Endothelial cell of umbilical vein (primary cell): ENCODE measurements around the gene TSSC4. TPM values are rescaled to one million over a fixed set of nuclear protein-coding genes. Genes with fewer than 3 reads are reported as not detected.

Experiments
- BruUV-seq: library from RNA; stranded (reverse); fragments of 400-500 nt; replicated peaks from 2 replicates; lab custom pipeline; 2021; lab: Mats Ljungman, UMichigan
- CTCF ChIA-PET: fragments of 300-600, 350-600 bp; sonication (Branson Sonifier 250); formaldehyde crosslinking; loops from one replicate; lab custom pipeline; 2021; ENCODE audit warnings: antibody characterized with exemption, inconsistent platforms; lab: Charles Lee
- POLR2A ChIA-PET: fragments of 300-600, 350-600 bp; sonication (Branson Sonifier 250); formaldehyde crosslinking; loops from one replicate; lab custom pipeline; 2021; ENCODE audit warnings: antibody characterized with exemption, inconsistent platforms; lab: Charles Lee
- DNase-seq: peaks from one replicate; pipeline ENCODE4 v3.0.0-alpha.2; 2011; ENCODE audit warnings: low read depth, low spot score
- FAIRE-seq: peaks from 2 replicates; lab custom pipeline; 2011; peaks lifted over from hg19 to GRCh38; lab: Jason Lieb, UNC
- H2AFZ ChIP-seq: 2 replicates; pipeline ENCODE4 v1.6.0; 2012; ENCODE audit warnings: low read depth, low read length, control low read depth, inconsistent platforms
- H3K27ac ChIP-seq: 2 replicates; pipeline ENCODE4 v1.5.1; 2011; ENCODE audit warnings: low read depth, mild to moderate bottlenecking, control low read depth, low read length, moderate library complexity; ENCODE audit not compliant: insufficient read depth
- H3K27me3 ChIP-seq, 2 experiments: 2 replicates each; pipeline versions ENCODE4 v1.6.0 to v1.6.1; 2011; ENCODE audit warnings: low read length in 2 of 2, mixed read lengths in 1 of 2; ENCODE audit not compliant: control insufficient read depth in 2 of 2, insufficient read depth in 2 of 2
- H3K36me3 ChIP-seq, 2 experiments: 2 replicates in 1 of 2; 3 replicates in 1 of 2; pipeline ENCODE4 v1.5.1; 2011; ENCODE audit warnings: low read length in 2 of 2, mild to moderate bottlenecking in 1 of 2, moderate library complexity in 1 of 2; ENCODE audit not compliant: control insufficient read depth in 2 of 2, insufficient read depth in 2 of 2; ENCODE audit errors: extremely low read depth in 1 of 2
- H3K4me1 ChIP-seq: 3 replicates; pipeline ENCODE4 v1.5.1; 2011; ENCODE audit warnings: mild to moderate bottlenecking, low read length; ENCODE audit not compliant: control insufficient read depth, insufficient read depth; ENCODE audit errors: extremely low read depth
- H3K4me2 ChIP-seq: 2 replicates; pipeline ENCODE4 v1.6.1; 2011; ENCODE audit warnings: low read length, control low read depth, mixed read lengths; ENCODE audit not compliant: insufficient read depth
- H3K4me3 ChIP-seq, 3 experiments: fragments of 200-600 bp in 1 of 3; sonication (generic), shearing (Covaris generic) in 1 of 3; replicated peaks in 1 of 3; 2 replicates each; pipeline ENCODE4 v1.5.1; 2011 to 2016; ENCODE audit warnings: control low read depth in 3 of 3, low read length in 3 of 3, mild to moderate bottlenecking in 2 of 3, inconsistent platforms in 1 of 3, low read depth in 1 of 3, moderate library complexity in 1 of 3; ENCODE audit not compliant: insufficient read depth in 1 of 3
- H3K79me2 ChIP-seq: 2 replicates; pipeline ENCODE4 v1.6.0; 2012; ENCODE audit warnings: low read length, inconsistent platforms; ENCODE audit not compliant: control insufficient read depth, insufficient read depth
- H3K9ac ChIP-seq: replicated peaks from 2 replicates; pipeline ENCODE3; 2011; ENCODE audit warnings: low read length, control low read depth; ENCODE audit not compliant: insufficient read depth; ENCODE audit errors: extremely low read depth
- H3K9me1 ChIP-seq: replicated peaks from 3 replicates; pipeline ENCODE4 v1.6.0; 2011; ENCODE audit warnings: mild to moderate bottlenecking, low read length; ENCODE audit not compliant: control insufficient read depth, insufficient read depth; ENCODE audit errors: extremely low read depth
- H3K9me3 ChIP-seq: replicated peaks from 2 replicates; pipeline ENCODE4 v1.5.1; 2012; ENCODE audit warnings: low read length, inconsistent platforms; ENCODE audit not compliant: control insufficient read depth, insufficient read depth
- H4K20me1 ChIP-seq: replicated peaks from 2 replicates; pipeline ENCODE3; 2011; ENCODE audit warnings: mild to moderate bottlenecking, low read length; ENCODE audit not compliant: control insufficient read depth, insufficient read depth; ENCODE audit errors: extremely low read depth
- EZH2 ChIP-seq: IDR thresholded peaks from 2 replicates; pipeline ENCODE4 v1.6.1; 2012; ENCODE audit warnings: borderline replicate concordance, low read depth, mild to moderate bottlenecking, moderate library complexity, low read length, inconsistent platforms; ENCODE audit not compliant: severe bottlenecking
- FOS ChIP-seq: IDR thresholded peaks from 2 replicates; pipeline ENCODE4 v1.6.1; 2011; ENCODE audit warnings: mild to moderate bottlenecking, low read length, moderate library complexity, borderline replicate concordance; ENCODE audit not compliant: insufficient read depth
- GATA2 ChIP-seq: IDR thresholded peaks from 2 replicates; pipeline ENCODE4 v1.7.0; 2011; ENCODE audit warnings: low read depth, mild to moderate bottlenecking, moderate library complexity, mixed read lengths, low read length; ENCODE audit not compliant: insufficient read length, insufficient read depth
- JUN ChIP-seq: IDR thresholded peaks from 2 replicates; pipeline ENCODE4 v1.6.1; 2011; ENCODE audit warnings: borderline replicate concordance, low read depth; ENCODE audit not compliant: insufficient read length, insufficient read depth
- MYC ChIP-seq: IDR thresholded peaks from one replicate; pipeline ENCODE4 v1.6.1; 2011; ENCODE audit warnings: mild to moderate bottlenecking, low read depth, low read length
- POLR2A ChIP-seq: IDR thresholded peaks from 2 replicates; pipeline ENCODE4 v1.6.1; 2012; ENCODE audit warnings: low read depth, mild to moderate bottlenecking, control low read depth, low read length
- POLR2AphosphoS5 ChIP-seq: IDR thresholded peaks from 2 replicates; pipeline ENCODE4 v1.6.1; 2012; ENCODE audit warnings: low read depth, mild to moderate bottlenecking, control low read depth, low read length, moderate library complexity; ENCODE audit not compliant: insufficient read depth
- dilution Hi-C: fragments of 300-500 bp; cut with MboI; formaldehyde crosslinking; loops from one replicate; pipeline ENCODE4 v1.15.0; 2019; ENCODE audit warnings: low sequenced_read_pairs; ENCODE audit not compliant: extremely low pct_ligation_motif_present
- intact Hi-C: fragments of 100-400 bp; cut with micrococcal nuclease; formaldehyde crosslinking; loops from one replicate; pipeline ENCODE4 v1.10.0; 2022
- polyA plus RNA-seq, 4 experiments: library from polyadenylated mRNA; depleted of rRNA in 3 of 4; stranded (reverse) in 3 of 4; unstranded in 1 of 4; fragments of >200 nt; gene quantifications; 2 replicates each; pipeline versions ENCODE4 v1.2.1 to v1.2.3, GENCODE V29; 2011 to 2012; ENCODE audit warnings: missing spikeins in 1 of 4
- total RNA-seq: library from RNA; stranded (reverse); gene quantifications from 2 replicates; pipeline ENCODE4 v1.2.3, GENCODE V29; 2021
- TF ChIP-seq, protein P1 (sequence below), 2 donors: IDR thresholded peaks; 1 replicate in 1 of 2; 2 replicates in 1 of 2; pipeline ENCODE4 v1.5.1; 2011; ENCODE audit warnings: low read length in 2 of 2, mild to moderate bottlenecking in 2 of 2, moderate library complexity in 2 of 2, control low read depth in 1 of 2, inconsistent platforms in 1 of 2, low read depth in 1 of 2; ENCODE audit not compliant: insufficient read depth in 1 of 2; ENCODE audit errors: extremely low read depth in 1 of 2
- TF ChIP-seq, protein P2 (sequence below): IDR thresholded peaks from 2 replicates; pipeline ENCODE4 v1.6.1; 2011; ENCODE audit not compliant: insufficient read depth, insufficient read length

Gene TSSC4
- total and polyA plus RNA-seq, 2 donors (not counting 3 experiments of a cell fraction or from before 2014, with no cell fraction given): 42.7 to 59.6 TPM

DNA sequence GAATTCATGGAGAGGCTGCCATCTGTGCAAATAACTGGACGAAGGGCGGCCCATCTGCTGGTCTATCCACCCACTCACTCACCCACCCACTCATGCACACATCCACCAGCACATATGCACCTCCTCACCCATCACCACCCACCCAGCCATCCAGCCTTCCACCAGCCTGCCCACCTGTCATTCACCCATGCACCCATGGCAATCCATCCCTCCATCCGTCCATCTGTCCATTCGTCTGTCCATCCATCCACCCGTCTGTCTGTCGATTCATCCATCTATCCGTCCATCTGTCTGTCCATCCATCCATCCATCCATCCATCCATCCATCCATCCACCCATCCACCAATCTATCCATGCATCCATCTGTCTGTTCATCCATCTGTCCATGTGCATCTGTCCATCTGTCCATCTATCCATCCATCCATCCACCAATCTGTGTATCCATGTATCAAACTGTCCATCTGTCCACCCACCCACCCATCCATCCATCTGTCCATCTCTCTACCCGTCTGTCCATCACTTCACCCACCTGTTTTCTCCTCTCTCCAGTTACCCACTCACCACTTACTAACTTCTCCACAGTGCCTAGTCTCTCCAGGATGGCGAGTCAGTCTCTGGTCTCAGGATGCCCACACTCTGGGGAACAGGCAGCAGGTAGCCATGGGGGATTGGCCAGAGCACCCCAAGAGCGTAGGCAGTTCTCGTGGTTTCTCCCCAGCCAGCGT is 34.9 kb downstream of the TSSC4 start:
- TF ChIP-seq MYC: no peak
- TF ChIP-seq, protein P1, sequence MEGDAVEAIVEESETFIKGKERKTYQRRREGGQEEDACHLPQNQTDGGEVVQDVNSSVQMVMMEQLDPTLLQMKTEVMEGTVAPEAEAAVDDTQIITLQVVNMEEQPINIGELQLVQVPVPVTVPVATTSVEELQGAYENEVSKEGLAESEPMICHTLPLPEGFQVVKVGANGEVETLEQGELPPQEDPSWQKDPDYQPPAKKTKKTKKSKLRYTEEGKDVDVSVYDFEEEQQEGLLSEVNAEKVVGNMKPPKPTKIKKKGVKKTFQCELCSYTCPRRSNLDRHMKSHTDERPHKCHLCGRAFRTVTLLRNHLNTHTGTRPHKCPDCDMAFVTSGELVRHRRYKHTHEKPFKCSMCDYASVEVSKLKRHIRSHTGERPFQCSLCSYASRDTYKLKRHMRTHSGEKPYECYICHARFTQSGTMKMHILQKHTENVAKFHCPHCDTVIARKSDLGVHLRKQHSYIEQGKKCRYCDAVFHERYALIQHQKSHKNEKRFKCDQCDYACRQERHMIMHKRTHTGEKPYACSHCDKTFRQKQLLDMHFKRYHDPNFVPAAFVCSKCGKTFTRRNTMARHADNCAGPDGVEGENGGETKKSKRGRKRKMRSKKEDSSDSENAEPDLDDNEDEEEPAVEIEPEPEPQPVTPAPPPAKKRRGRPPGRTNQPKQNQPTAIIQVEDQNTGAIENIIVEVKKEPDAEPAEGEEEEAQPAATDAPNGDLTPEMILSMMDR (IDR thresholded peaks at IDR 0.05; ENCODE audit: extremely low read depth in 1 of 2, insufficient read depth in 1 of 2, low read depth in 1 of 2, low read length in 2 of 2): no peak
- no peaks in the 10 kb centered on the region for H3K36me3 ChIP-seq
- H4K20me1 ChIP-seq: no peaks in the 10 kb centered on the region
- BruUV-seq: no TSS peak
- intact Hi-C loops: loop anchor here (1.0 kb wide), 1 partner anchor 24 kb away; no protein-coding TSS in a partner anchor
- no peaks in the 10 kb centered on the region for H3K4me1 ChIP-seq
- H3K79me2 ChIP-seq: no peaks in the 10 kb centered on the region
- DNase-seq (no peak), FAIRE-seq (no peak)
- no peak overlapping the region for H3K4me3 ChIP-seq
- H3K4me2 ChIP-seq: no peak overlapping the region
- CTCF ChIA-PET: no interaction called here
- H3K27me3 ChIP-seq: no peaks in the 10 kb centered on the region
- POLR2A ChIA-PET: no interaction called here
- no peak overlapping the region for H3K27ac ChIP-seq
- dilution Hi-C loops: no loop called here
- no peaks in the 10 kb centered on the region for H3K9me1 ChIP-seq
- no peak overlapping the region for H2AFZ ChIP-seq
- no peaks in the 10 kb centered on the region for H3K9me3 ChIP-seq
- no peak overlapping the region for H3K9ac ChIP-seq

DNA sequence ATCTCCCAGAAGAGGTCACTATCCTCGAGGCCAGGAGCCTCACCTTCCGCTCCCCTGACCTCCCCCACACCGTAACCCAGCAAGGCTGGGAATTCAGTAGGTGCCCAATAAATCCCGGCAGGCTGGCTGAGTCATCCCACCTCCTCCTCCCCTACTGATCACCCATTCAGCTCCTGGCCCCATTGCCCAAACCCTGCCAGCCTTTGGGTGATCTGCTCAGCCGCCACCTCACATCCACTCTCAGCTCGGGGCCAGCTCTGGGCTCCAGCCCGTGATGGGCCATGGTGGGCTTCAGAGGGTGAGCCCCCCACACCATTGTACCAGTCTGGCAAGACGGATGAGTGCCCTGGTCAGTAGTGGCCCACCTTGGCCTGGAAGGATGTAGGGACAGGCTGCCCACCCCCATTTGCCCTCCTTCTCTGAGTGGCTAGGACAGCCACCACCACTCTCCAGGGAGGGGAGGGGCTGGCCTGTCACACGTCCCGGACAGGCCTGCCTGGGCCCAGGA is 35.5 kb downstream of the TSSC4 start:
- DNase-seq (no peak), FAIRE-seq (no peak)
- H3K79me2 ChIP-seq: no peaks in the 10 kb centered on the region
- no TSS peak for BruUV-seq
- no peak overlapping the region for H3K4me3 ChIP-seq
- no peaks in the 10 kb centered on the region for H3K36me3 ChIP-seq
- no peak overlapping the region for H3K27ac ChIP-seq
- H3K4me2 ChIP-seq: no peak overlapping the region
- dilution Hi-C loops: no loop called here
- intact Hi-C loops: loop anchor here (1.0 kb wide), 1 partner anchor 23 kb away; no protein-coding TSS in a partner anchor
- no peaks in the 10 kb centered on the region for H4K20me1 ChIP-seq
- H3K9me1 ChIP-seq: no peaks in the 10 kb centered on the region
- no peak overlapping the region for H2AFZ ChIP-seq
- ChIA-PET CTCF (interaction anchor here (1.1 to 1.4 kb wide), 4 partner anchors 16 to 131 kb away, joined by 3 to 7 read pairs (median 4); no protein-coding TSS in a partner anchor), POLR2A (no interaction called here)
- no peak overlapping the region for H3K9ac ChIP-seq
- H3K9me3 ChIP-seq: no peaks in the 10 kb centered on the region
- no peaks in the 10 kb centered on the region for H3K4me1 ChIP-seq
- TF ChIP-seq EZH2 (no peak), FOS (no peak), JUN (no peak), POLR2A (no peak), POLR2AphosphoS5 (no peak), GATA2 (no peak), MYC (no peak)
- TF ChIP-seq, protein P2, sequence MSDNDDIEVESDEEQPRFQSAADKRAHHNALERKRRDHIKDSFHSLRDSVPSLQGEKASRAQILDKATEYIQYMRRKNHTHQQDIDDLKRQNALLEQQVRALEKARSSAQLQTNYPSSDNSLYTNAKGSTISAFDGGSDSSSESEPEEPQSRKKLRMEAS: no peak
- TF ChIP-seq, protein P1 (IDR thresholded peaks at IDR 0.05; ENCODE audit: extremely low read depth in 1 of 2, insufficient read depth in 1 of 2, low read depth in 1 of 2, low read length in 2 of 2): no peak
- no peaks in the 10 kb centered on the region for H3K27me3 ChIP-seq
